DMS53 treated with DMSO at 0.1 percent for 48 hours (cell line): ENCODE data around the gene CACNB1.

Experiments used
- DNase-seq: peaks from one replicate; lab custom pipeline; 2025; ENCODE audit not compliant: unreplicated experiment; lab: John Stamatoyannopoulos, UW

The CACNB1 gene

GRCh38 chr17:39225959-39226683 is 28.7 kb upstream of the CACNB1 start:
- DNase-seq: no peak

GRCh38 chr17:39225308-39225958 is 28.0 kb upstream of the CACNB1 start, which contains the start of gene STAC2:
Gene STAC2, minus strand, starts transcription at chr17:39225945. Its CDS starts 443 bp downstream, at chr17:39225502.
- no peak for DNase-seq

DNA sequence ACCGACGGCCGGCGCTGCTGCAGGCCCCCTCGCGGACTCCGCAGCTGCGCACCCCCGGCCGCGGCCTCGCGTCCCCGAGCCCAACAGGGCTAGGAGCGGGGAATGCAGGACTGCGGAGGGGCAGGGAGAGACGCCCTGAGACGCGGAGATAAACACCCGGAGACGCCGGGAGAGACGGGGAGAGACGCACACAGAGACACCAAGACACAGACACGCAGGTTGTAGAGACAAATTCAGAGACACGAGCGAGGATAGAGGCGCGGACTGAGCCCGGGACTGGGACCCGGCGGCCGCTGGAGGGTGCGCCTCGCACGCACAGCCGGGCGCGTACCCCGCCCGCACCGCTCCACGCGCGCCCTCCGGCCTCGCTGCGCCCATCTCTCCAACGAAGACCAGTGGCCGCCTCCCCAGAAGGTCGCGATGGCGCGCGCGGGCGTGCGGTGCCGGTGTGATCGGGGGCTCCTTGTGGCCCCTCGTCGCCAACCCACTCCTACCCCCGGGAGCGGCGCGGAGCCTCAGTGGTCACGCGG is 27.4 kb upstream of the CACNB1 start:
- no peak for DNase-seq

DNA sequence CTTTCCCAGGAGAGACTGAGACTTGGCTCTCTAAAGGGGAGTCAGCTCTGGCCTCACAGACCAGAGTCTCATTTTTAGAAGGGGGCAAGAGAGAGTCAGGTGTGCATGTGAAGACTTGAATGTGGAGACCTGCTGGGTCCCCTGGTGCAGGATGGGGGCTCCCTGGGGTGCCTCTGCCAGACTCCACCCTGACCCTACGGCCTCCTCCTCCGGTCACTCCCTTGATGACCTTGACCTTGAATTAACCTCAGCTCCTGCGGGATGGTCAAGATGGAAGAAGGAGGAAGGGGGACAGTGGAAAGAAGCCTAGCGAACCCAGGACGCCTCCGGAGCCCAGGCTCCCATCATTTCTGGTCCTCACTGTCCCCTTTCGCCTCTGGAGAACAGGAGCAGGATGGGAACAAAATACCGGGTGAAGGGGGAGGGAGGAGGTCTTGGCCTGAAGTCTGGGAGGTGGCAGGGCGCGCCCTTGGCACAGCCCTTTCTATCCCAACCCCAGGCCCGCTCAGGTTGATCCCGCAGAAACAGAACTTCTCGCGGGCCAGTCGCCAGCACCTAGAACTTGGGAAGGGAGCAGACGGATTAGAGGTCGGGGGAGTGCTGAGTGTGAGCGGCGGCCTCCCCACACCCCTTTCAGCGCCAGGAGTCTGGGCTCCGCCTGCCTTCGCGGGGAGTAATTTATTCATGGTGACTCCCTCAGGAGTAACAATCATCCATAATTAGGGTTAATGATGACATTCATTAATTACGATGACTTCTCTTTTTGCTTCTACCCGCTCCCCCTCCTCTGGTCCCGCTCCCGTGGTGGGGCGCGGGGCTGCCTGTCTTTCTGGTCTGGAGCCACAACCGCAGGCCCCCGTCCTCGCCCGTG is 26.7 kb upstream of the CACNB1 start:
- no peak for DNase-seq

- DNase-seq: no peak
Observed at GRCh38 chr17:39222866-39223834, 25.7 kb upstream of the CACNB1 start.

- no peak for DNase-seq
Observed at GRCh38 chr17:39222151-39222550, 24.7 kb upstream of the CACNB1 start.

- no peak for DNase-seq
Observed at GRCh38 chr17:39221572-39221971, 24.1 kb upstream of the CACNB1 start.

DNA sequence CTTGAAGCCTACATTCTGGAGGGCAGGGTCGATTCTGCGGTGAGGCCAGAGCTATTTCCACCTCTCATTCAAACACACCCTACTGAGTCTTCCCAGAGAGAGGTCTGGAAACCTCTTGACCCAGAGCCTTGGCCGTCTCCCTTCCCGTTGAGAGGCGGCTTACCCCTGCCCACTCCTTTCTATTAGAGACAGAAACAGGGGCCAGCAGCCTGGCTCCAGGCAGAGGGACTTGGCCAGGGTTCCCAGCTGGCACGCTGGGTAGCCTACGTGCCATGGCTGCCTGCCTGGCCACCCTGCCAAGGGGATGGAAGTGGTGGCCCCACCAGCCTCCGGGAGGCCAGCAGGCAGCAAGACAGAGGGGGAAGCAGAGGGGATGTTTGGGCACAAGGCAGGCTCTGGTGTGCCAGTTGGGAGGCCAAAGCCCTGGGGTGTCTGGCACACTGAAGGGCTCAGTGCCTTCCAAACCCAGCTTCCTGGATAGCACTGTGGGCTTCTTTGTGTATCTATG is 22.2 kb upstream of the CACNB1 start:
- DNase-seq: no peak

DNA sequence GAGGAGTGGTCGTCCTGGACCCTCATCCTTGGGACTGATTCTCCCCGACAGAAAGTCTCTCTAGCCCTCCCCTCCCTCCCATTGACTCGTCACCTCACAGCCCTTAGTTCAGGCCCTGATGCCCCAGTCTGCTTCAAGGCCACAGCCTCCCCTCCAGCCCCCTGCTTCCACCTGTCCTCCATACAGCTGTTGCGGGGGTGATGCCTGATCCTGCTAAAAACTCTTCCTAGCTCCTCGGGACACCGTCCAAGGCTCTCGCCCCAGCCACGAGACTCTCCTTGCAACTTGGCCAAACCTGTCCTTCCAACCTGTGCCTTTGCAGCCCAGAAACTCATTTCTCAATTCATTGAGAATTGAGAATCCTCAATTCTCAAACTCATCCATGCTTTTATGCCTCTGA is 21.4 kb upstream of the CACNB1 start:
- no peak for DNase-seq

- no peak for DNase-seq
Observed at GRCh38 chr17:39217734-39218369, 20.4 kb upstream of the CACNB1 start.

- no peak for DNase-seq
Observed at GRCh38 chr17:39213852-39214251, 16.4 kb upstream of the CACNB1 start.

GRCh38 chr17:39212841-39213480 is 15.5 kb upstream of the CACNB1 start:
- DNase-seq: no peak

- no peak for DNase-seq
Observed at GRCh38 chr17:39212195-39212810, 14.8 kb upstream of the CACNB1 start.

GRCh38 chr17:39210093-39210434 is 12.6 kb upstream of the CACNB1 start:
- no peak for DNase-seq

- no peak for DNase-seq
Observed at GRCh38 chr17:39209317-39210092, 12.0 kb upstream of the CACNB1 start.

DNA sequence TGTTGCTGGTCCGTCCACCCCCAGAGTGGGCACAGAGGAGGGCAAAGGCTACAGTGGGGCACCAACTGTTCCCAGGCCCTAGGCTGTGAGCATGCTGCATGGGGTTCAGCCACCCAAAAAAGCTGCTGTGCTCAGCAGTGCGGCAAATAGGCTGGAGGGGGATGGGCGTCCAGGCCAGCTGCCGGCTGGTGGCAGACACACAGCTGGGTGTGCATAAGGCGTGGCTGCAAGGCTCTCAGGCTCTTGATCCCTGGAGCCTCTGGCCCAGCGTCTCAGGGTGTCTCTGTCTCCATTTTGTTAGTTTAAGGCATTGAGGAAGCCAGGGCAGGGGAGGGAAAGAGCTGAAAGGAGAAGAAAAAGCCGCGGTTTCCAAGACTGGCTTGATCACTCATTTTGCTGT is 11.4 kb upstream of the CACNB1 start:
- DNase-seq: no peak

- no peak for DNase-seq
Observed at GRCh38 chr17:39208136-39208535, 10.7 kb upstream of the CACNB1 start.

DNA sequence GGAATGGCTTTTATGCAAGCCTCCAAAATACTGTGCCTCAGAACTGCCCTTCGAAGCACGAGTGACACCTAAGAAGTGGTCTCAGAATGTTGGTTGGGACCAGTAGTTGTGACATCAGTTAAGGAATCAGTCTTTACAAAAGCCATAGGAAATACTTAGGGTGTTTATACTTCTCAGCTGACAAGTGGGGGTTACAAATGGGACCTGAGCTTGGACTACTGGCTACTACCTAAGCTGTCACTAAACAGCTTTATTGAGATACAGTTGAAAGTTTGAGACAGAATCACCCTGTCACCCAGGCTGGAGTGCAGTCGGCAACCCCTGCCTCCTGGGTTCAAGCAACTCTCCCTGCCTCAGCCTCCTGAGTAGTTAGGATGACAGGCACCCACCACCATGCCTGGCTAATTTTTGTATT is 7.7 kb upstream of the CACNB1 start:
- DNase-seq: no peak
